Measurements from ENCODE around the gene FAM117A. TPM values are rescaled to one million over a fixed set of nuclear protein-coding genes. Genes with fewer than 3 reads are reported as not detected.

Gene FAM117A
- total RNA-seq, 6 donors from 2014 or later, result 15.1 to 22.0 (median 18.2) TPM

GRCh38 chr17:49667854-49668253 lies 96.1 kb downstream of the FAM117A start:
- Histone ChIP-seq H3K4me3 (no peak overlapping the region), H3K4me1 (peaks cover 17 to 66% (median 45%) of the 10 kb centered on the region in 4 donors), H3K27ac (peak overlapping the region in 3 of 4 donors; percentile 5 to 67 (median 45)), H3K9me3 (no peaks in the 10 kb centered on the region), H3K27me3 (no peaks in the 10 kb centered on the region), H3K36me3 (no peaks in the 10 kb centered on the region)
- TF ChIP-seq POLR2AphosphoS5 (IDR thresholded peaks at IDR 0.05), result no peak
- no peak for TF ChIP-seq POLR2A (IDR thresholded peaks at IDR 0.05)
- TF ChIP-seq EP300 (IDR thresholded peaks at IDR 0.05), result peak in 1 of 4 donors; percentile 18
- WGBS, 2 donors, result 57 to 63% methylated on average over 2 of the region's 2 CpGs
- peak in 1 of 2 donors; percentile 69 for ATAC-seq (ENCODE audit: low FRiP score in 2 of 2)
- peak in 1 of 2 donors; percentile 72 for DNase-seq

- ATAC-seq (ENCODE audit: low FRiP score in 2 of 2) (no peak), DNase-seq (no peak)
- Histone ChIP-seq H3K9me3 (no peaks in the 10 kb centered on the region), H3K27me3 (no peaks in the 10 kb centered on the region), H3K4me1 (peaks cover 18 to 45% (median 29%) of the 10 kb centered on the region in 4 donors), H3K4me3 (no peak overlapping the region), H3K36me3 (no peaks in the 10 kb centered on the region), H3K27ac (peak overlapping the region in 2 of 4 donors; percentile 5 to 18)
- TF ChIP-seq EP300 (IDR thresholded peaks at IDR 0.05), result no peak
- TF ChIP-seq POLR2A (IDR thresholded peaks at IDR 0.05), result no peak
- no peak for TF ChIP-seq POLR2AphosphoS5 (IDR thresholded peaks at IDR 0.05)
- TF ChIP-seq CTCF (IDR thresholded peaks at IDR 0.05), result no peak
- WGBS, 2 donors, result 67 to 75% methylated on average over 3 of the region's 3 CpGs
Measured at GRCh38 chr17:49664706-49665211, 99.2 kb downstream of the FAM117A start.

Other genes with a start within 250 kb of the FAM117A start
- gene NXPH3, start 188.3 kb downstream of the FAM117A start, total RNA-seq, result 1 to 10 TPM; 1.2 to 6.6 (median 4.6) TPM
- 10 to 100 TPM; 56.6 to 99.2 (median 80.4) TPM for gene SPOP, start 86.0 kb downstream of the FAM117A start, total RNA-seq
- 10 to 100 TPM; 16.2 to 57.4 (median 42.2) TPM for gene SLC35B1, start 56.2 kb downstream of the FAM117A start, total RNA-seq
- 10 to 100 TPM; 30.1 to 57.4 (median 49.8) TPM for gene KAT7, start 24.6 kb upstream of the FAM117A start, total RNA-seq
- gene TAC4, start 83.9 kb upstream of the FAM117A start, total RNA-seq, result not detected
- gene DLX4, start 205.1 kb upstream of the FAM117A start, total RNA-seq, result 10 to 100 TPM in 1 of 6 donors, 1 to 10 TPM in 4, under 1 TPM in 1; 0.61 to 12.7 (median 2.5) TPM
- under 1 TPM in 4 of 6 donors, not detected in 2; 0.20 to 0.91 (median 0.54) TPM for gene DLX3, start 231.1 kb upstream of the FAM117A start, total RNA-seq

Measured in upper lobe of left lung (tissue), 6 donors.